GM13977 (cell line): Measurements from ENCODE around the gene SYT2.

Experiments used
- DNase-seq: peaks from one replicate; pipeline ENCODE4 v3.0.0; 2012; ENCODE audit warnings: low spot score
- in situ Hi-C: fragments of 300-500 bp; cut with MboI; formaldehyde crosslinking; loops from one replicate; pipeline ENCODE4 v1.12.0; 2022; ENCODE audit warnings: low sequenced_read_pairs, low pct_unique_long_range_greater_than_20kb, mixed read lengths, inconsistent platforms; ENCODE audit not compliant: unreplicated experiment
- TF ChIP-seq, protein P1 (sequence below): IDR thresholded peaks from 2 replicates; pipeline ENCODE4 v1.5.1; 2012; ENCODE audit warnings: mild to moderate bottlenecking, control low read depth; ENCODE audit not compliant: insufficient read depth; ENCODE audit errors: extremely low read depth, missing control alignments

SYT2 gene

DNA sequence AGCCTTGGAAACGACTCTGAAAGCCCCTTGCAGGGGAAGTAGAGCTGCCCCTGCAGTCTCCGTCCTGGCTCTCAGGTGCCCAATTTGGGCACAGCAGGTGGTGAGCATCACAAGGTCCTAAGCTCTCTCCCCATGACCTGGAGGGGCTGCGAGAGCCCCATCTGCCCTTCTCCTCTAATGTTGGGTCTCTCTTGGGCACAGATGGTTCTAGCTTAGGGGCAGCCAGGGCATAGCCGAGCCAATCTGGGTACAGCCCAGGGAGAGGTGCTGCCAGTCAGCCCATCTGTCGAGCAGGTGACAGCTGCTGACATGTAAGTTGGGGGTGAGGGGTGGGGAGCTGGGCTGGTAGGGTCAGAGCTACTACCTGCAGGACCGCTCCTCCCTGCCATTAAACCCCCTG lies 50.7 kb downstream of the SYT2 start:
- in situ Hi-C loops: no loop called here
- TF ChIP-seq, protein P1, sequence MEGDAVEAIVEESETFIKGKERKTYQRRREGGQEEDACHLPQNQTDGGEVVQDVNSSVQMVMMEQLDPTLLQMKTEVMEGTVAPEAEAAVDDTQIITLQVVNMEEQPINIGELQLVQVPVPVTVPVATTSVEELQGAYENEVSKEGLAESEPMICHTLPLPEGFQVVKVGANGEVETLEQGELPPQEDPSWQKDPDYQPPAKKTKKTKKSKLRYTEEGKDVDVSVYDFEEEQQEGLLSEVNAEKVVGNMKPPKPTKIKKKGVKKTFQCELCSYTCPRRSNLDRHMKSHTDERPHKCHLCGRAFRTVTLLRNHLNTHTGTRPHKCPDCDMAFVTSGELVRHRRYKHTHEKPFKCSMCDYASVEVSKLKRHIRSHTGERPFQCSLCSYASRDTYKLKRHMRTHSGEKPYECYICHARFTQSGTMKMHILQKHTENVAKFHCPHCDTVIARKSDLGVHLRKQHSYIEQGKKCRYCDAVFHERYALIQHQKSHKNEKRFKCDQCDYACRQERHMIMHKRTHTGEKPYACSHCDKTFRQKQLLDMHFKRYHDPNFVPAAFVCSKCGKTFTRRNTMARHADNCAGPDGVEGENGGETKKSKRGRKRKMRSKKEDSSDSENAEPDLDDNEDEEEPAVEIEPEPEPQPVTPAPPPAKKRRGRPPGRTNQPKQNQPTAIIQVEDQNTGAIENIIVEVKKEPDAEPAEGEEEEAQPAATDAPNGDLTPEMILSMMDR: no peak
- no peak for DNase-seq

DNA sequence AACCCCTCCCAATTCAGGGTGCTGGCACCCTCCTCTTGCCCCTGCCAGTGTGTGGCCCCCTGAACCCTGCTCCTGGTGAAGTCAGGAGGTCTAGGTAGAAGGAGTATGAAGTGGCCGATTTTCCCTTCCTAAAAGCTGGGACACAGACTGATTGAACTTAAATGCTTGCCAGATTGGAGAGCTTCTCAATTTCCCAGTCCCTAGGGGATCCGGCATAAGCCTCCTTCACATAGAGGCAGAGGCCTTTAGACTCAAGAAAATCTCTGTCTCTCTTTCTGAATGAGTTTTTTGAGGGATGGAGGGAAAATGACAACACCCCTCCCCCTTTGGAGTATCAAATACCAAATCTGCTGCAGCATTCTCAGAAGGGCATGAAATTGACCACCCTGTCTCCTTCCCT lies 51.5 kb downstream of the SYT2 start:
- TF ChIP-seq, protein P1: no peak
- no peak for DNase-seq
- in situ Hi-C loops: no loop called here

DNA sequence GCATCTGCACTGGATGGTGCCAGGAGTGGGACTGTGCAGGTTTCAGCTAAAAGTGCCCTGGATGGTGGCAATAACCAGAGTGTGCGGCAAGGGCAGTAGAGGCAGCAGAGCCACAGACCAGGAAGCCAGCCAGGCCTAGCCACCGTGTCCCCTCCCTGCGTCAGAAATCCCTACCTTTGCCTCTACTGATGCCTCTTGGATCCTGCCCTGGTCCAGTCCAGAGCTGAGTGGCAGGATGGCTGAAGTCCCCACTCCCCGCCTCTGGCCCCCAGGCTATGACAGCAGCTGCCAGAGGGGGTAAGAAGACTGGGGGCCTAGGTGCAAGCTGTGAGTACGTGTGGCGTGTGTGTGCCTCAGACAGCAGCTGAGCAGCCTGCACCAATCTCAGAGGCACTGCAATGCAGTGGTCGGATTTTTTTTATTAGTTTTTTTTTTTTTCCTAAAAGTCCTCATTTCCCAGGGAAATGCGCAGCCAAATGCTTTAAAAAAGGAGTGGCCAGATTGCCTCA lies 51.9 kb downstream of the SYT2 start:
- TF ChIP-seq, protein P1: no peak
- in situ Hi-C loops: no loop called here
- DNase-seq: no peak

DNA sequence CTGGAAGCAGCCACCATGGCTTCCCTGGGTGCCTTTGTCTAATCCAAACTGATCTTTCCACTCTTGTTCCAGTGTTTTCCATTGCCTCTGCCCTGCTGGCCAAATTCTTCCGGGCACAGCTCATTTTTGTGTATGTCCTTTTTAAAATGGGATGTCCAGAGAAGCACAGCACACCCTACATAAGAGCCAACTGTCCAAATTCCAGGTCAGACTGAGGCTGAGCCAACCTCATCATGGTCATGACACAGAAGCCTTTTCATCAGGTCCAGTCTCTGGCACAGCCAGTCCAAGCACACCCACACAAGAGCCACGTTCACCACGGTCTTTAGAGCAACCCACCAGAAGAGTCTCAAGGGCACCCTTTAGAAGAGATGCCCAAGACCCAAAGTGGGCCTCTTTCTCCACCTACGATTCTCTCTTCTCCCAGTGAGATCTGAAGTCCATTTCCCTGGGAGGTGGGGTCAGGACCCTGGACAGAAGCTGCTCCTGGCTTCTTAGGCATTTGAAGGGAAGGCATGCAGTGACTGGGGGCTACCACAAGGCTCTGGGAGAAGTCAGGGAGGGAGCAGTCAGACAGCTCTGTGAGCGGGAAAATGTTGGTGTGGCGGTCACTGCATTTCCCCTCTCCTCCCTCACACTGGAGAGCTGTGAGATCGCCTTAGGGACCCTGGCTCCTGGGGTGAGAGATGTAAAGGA lies 53.2 kb downstream of the SYT2 start:
- in situ Hi-C loops: no loop called here
- no peak for DNase-seq
- TF ChIP-seq, protein P1: no peak

DNA sequence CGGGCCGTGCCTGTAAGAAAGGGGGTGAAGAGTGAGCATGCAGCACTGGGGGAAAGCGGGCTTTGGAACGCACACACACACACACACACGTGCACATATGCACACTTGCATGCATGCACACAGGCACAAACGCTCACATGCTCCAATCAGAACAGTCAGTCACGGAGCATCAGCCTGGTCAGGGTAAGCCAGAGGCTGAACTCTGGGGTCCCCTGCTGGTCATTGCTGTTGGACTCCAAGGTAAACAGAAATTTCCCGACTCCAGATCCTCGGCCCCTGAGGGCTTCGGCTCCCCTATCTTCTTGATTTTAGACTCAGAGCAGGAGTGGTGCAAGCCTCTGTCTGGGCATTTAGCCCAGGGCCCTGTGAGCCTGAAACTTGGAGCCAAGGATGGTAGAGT lies 54.2 kb downstream of the SYT2 start:
- in situ Hi-C loops: no loop called here
- TF ChIP-seq, protein P1: no peak
- DNase-seq: no peak

DNA sequence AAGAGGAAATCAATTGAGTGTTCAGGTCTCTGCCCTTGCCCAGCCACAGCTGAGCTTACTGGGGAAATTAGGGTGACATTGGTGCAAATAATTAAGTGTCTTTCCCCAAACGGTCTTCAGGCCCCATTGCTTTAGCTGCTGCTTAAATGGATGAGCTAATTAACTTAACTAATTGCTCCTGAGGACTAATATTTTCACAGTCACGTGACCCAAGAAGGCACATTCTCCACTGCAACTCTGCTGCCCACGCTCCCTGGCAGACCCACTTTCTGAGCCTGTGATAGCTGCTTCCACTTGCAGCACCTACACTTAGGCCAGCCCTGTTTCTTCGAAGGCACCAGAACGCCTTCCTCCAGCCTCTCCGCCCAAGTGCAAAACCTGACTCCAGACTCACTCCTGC lies 56.2 kb downstream of the SYT2 start:
- no peak for DNase-seq
- TF ChIP-seq, protein P1: no peak
- in situ Hi-C loops: no loop called here
